SK-N-SH (cell line): Measurements from ENCODE around the gene ARID4A. TPM values are rescaled to one million over a fixed set of nuclear protein-coding genes. Genes with fewer than 3 reads are reported as not detected.

Experiments
- CTCF ChIA-PET: fragments of 300-600, 350-600 bp; formaldehyde crosslinking; extraction: SDS; loops from one replicate; lab custom pipeline; 2021; lab: Yijun Ruan, JAX
- POLR2A ChIA-PET: fragments of 350-600 bp; sonication (Branson Sonifier 250); formaldehyde crosslinking; extraction: SDS; loops from one replicate; lab custom pipeline; 2020; ENCODE audit warnings: antibody characterized with exemption, inconsistent platforms; lab: Yijun Ruan, JAX
- DNase-seq: peaks from one replicate; pipeline ENCODE4 v3.0.0; 2012
- H2AFZ ChIP-seq: fragments of 200-600 bp; sonication (generic); 2 replicates; pipeline ENCODE4 v1.8.1; 2016; ENCODE audit warnings: antibody characterized with exemption, mild to moderate bottlenecking, low read depth
- H3F3A ChIP-seq: fragments of 200-600 bp; sonication (generic); replicated peaks from 2 replicates; pipeline ENCODE3; 2016; ENCODE audit warnings: antibody characterized with exemption, mild to moderate bottlenecking; ENCODE audit not compliant: insufficient read depth
- H3K27ac ChIP-seq, 2 experiments: fragments of 200-500 bp in 1 of 2; fragments of 200-600 bp in 1 of 2; sonication (Bioruptor generic) in 1 of 2; sonication (generic), shearing (Covaris generic) in 1 of 2; 2 replicates each; pipeline versions ENCODE4 v1.5.1 to v1.6.1; 2014 to 2016; ENCODE audit warnings: low read depth in 2 of 2, inconsistent platforms in 1 of 2, low read length in 1 of 2, mild to moderate bottlenecking in 1 of 2, mixed read lengths in 1 of 2
- H3K27me3 ChIP-seq: fragments of 200-600 bp; sonication (generic), shearing (Covaris generic); 2 replicates; pipeline ENCODE4 v1.6.1; 2016; ENCODE audit warnings: mixed run types; ENCODE audit not compliant: insufficient read depth
- H3K36me3 ChIP-seq, 2 experiments: fragments of 200-500 bp in 1 of 2; fragments of 200-600 bp in 1 of 2; sonication (Bioruptor generic) in 1 of 2; sonication (generic) in 1 of 2; replicated peaks in 1 of 2; 2 replicates each; pipeline versions ENCODE3 to v1.5.1; 2014 to 2016; ENCODE audit warnings: low read length in 1 of 2, mild to moderate bottlenecking in 1 of 2; ENCODE audit not compliant: insufficient read depth in 2 of 2, control insufficient read depth in 1 of 2
- H3K4me1 ChIP-seq, 2 experiments: fragments of 200-500 bp in 1 of 2; fragments of 200-600 bp in 1 of 2; sonication (Bioruptor generic) in 1 of 2; sonication (generic), shearing (Covaris generic) in 1 of 2; 2 replicates each; pipeline versions ENCODE4 v1.5.1 to v1.6.1; 2014 to 2016; ENCODE audit warnings: low read depth in 1 of 2, low read length in 1 of 2, mixed run types in 1 of 2; ENCODE audit not compliant: insufficient read depth in 2 of 2, control insufficient read depth in 1 of 2
- H3K4me2 ChIP-seq: fragments of 200-600 bp; sonication (generic), shearing (Covaris generic); 2 replicates; pipeline ENCODE4 v1.6.1; 2017; ENCODE audit warnings: mixed run types
- H3K4me3 ChIP-seq, 2 experiments: fragments of 200-500 bp in 1 of 2; fragments of 200-600 bp in 1 of 2; sonication (Bioruptor generic) in 1 of 2; sonication (generic), shearing (Covaris generic) in 1 of 2; 2 replicates each; pipeline versions ENCODE4 v1.5.1 to v1.8.1; 2014 to 2016; ENCODE audit warnings: low read depth in 2 of 2, inconsistent platforms in 1 of 2, low read length in 1 of 2, mild to moderate bottlenecking in 1 of 2, mixed read lengths in 1 of 2, moderate library complexity in 1 of 2
- H3K79me2 ChIP-seq: fragments of 200-600 bp; sonication (generic); 2 replicates; pipeline ENCODE4 v1.8.1; 2017; ENCODE audit warnings: mild to moderate bottlenecking; ENCODE audit not compliant: insufficient read depth
- H3K9ac ChIP-seq: fragments of 200-600 bp; sonication (generic); 2 replicates; pipeline ENCODE4 v1.6.1; 2017; ENCODE audit warnings: mixed run types
- H3K9me2 ChIP-seq: fragments of 200-600 bp; sonication (generic); 2 replicates; pipeline ENCODE4 v1.6.1; 2017; ENCODE audit warnings: mixed run types
- H3K9me3 ChIP-seq: fragments of 200-600 bp; sonication (generic); 2 replicates; pipeline ENCODE4 v1.6.1; 2017; ENCODE audit warnings: mixed run types, mild to moderate bottlenecking, moderate library complexity
- H4K20me1 ChIP-seq: fragments of 200-600 bp; sonication (generic); 2 replicates; pipeline ENCODE4 v1.6.1; 2017; ENCODE audit warnings: mild to moderate bottlenecking, mixed run types; ENCODE audit not compliant: insufficient read depth
- CHD2 ChIP-seq: fragments of 150-350 bp; IDR thresholded peaks from 2 replicates; pipeline ENCODE4 v1.6.1; 2018; ENCODE audit warnings: low read length; ENCODE audit not compliant: partially characterized antibody
- EZH2phosphoT487 ChIP-seq: fragments of 200-600 bp; sonication (generic); IDR thresholded peaks from 2 replicates; pipeline ENCODE4 v1.6.1; 2017; ENCODE audit warnings: low read depth, mixed run types, mild to moderate bottlenecking, antibody characterized with exemption, moderate library complexity, borderline replicate concordance
- FOXM1 ChIP-seq: IDR thresholded peaks from 2 replicates; pipeline ENCODE4 v1.4.0; 2012; ENCODE audit warnings: low read depth, mild to moderate bottlenecking
- JUND ChIP-seq: IDR thresholded peaks from 2 replicates; pipeline ENCODE4 v1.4.0; 2012
- RAD21 ChIP-seq: IDR thresholded peaks from 2 replicates; pipeline ENCODE4 v1.6.1; 2012; ENCODE audit warnings: mild to moderate bottlenecking, low read length
- RCOR1 ChIP-seq: fragments of 150-350 bp; IDR thresholded peaks from 2 replicates; pipeline ENCODE4 v1.6.1; 2017; ENCODE audit warnings: antibody characterized with exemption, low read length
- RXRA ChIP-seq: IDR thresholded peaks from 2 replicates; pipeline ENCODE4 v1.4.0; 2012; ENCODE audit warnings: low read depth, mild to moderate bottlenecking, borderline replicate concordance
- SIN3A ChIP-seq: IDR thresholded peaks from 2 replicates; pipeline ENCODE4 v1.6.1; 2012; ENCODE audit warnings: low read depth, mild to moderate bottlenecking, low read length, moderate library complexity, borderline replicate concordance
- TAF1 ChIP-seq: IDR thresholded peaks from 2 replicates; pipeline ENCODE4 v1.6.1; 2012; ENCODE audit warnings: low read depth, mild to moderate bottlenecking, low read length, moderate library complexity, borderline replicate concordance
- TCF12 ChIP-seq: IDR thresholded peaks from 2 replicates; pipeline ENCODE4 v1.4.0; 2012
- YY1 ChIP-seq: IDR thresholded peaks from 2 replicates; pipeline ENCODE4 v1.4.0; 2012; ENCODE audit warnings: low read depth, mild to moderate bottlenecking
- polyA plus RNA-seq, 3 experiments: library from polyadenylated mRNA; depleted of rRNA; stranded (reverse); fragments of >200 nt; gene quantifications; 2 replicates each; pipeline ENCODE4 v1.2.3, GENCODE V29; 2012
- TF ChIP-seq, protein P1 (sequence below): IDR thresholded peaks from 2 replicates; pipeline ENCODE4 v1.4.0; 2012; ENCODE audit warnings: low read depth
- TF ChIP-seq, protein P2 (sequence below): fragments of 150-350 bp; IDR thresholded peaks from 2 replicates; pipeline ENCODE4 v1.6.1; 2016; ENCODE audit warnings: mild to moderate bottlenecking, low read depth, low read length
- TF ChIP-seq, protein P3 (sequence below): IDR thresholded peaks from 2 replicates; pipeline ENCODE4 v1.4.0; 2012; ENCODE audit warnings: low read depth, borderline replicate concordance
- TF ChIP-seq, protein P4 (sequence below): IDR thresholded peaks from 2 replicates; pipeline ENCODE4 v1.6.1; 2012; ENCODE audit warnings: mild to moderate bottlenecking, low read depth, low read length, moderate library complexity
- TF ChIP-seq, protein P5 (sequence below): IDR thresholded peaks from 2 replicates; pipeline ENCODE4 v1.4.0; 2012; ENCODE audit warnings: low read depth, borderline replicate concordance

The ARID4A gene
- polyA plus RNA-seq, 1 of the 3 experiments (the other 2 are of a cell fraction) = 4.6 TPM

DNA sequence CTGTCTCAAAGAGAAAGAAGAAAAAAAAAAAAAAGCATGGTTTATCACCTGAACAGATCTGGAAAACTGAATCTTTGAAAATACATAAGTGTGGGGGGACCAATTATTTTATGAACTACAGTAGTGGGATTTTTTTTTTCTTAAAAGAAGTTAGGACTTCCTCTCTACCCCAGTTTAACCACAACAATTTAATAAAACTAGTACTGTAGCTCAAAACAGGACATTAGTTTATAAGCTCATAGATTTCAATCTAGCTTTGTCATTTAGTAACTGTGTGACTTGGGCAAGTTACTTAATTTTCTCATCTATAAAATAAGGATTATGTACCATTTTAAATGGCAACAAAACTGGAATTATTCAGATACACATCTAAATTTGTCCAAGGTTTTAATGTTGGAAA is 23.5 kb upstream of the ARID4A start:
- peaks cover 46% of the 10 kb centered on the region for H3F3A ChIP-seq
- H3K79me2 ChIP-seq = peaks cover 98% of the 10 kb centered on the region
- H3K27ac ChIP-seq = peak overlapping the region in 1 of 2 experiments; percentile 43; a peak in 1 of 4 replicates
- H2AFZ ChIP-seq = no peak overlapping the region
- H3K4me1 ChIP-seq = peaks cover 0 to 9% of the 10 kb centered on the region in 2 experiments; a peak in 2 of 4 replicates
- ChIA-PET CTCF (interaction anchor here (0.7 kb wide), 1 partner anchor 124 kb away, joined by 3 read pairs; no protein-coding TSS in a partner anchor), POLR2A (no interaction called here)
- TF ChIP-seq YY1 (no peak), RCOR1 (no peak), SIN3A (no peak), TAF1 (no peak), JUND (no peak), CHD2 (no peak), FOXM1 (no peak), TCF12 (no peak), RAD21 (no peak), RXRA (no peak), EZH2phosphoT487 (no peak)
- TF ChIP-seq, protein P1, sequence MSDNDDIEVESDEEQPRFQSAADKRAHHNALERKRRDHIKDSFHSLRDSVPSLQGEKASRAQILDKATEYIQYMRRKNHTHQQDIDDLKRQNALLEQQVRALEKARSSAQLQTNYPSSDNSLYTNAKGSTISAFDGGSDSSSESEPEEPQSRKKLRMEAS = no peak
- TF ChIP-seq, protein P2, sequence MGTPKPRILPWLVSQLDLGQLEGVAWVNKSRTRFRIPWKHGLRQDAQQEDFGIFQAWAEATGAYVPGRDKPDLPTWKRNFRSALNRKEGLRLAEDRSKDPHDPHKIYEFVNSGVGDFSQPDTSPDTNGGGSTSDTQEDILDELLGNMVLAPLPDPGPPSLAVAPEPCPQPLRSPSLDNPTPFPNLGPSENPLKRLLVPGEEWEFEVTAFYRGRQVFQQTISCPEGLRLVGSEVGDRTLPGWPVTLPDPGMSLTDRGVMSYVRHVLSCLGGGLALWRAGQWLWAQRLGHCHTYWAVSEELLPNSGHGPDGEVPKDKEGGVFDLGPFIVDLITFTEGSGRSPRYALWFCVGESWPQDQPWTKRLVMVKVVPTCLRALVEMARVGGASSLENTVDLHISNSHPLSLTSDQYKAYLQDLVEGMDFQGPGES = no peak
- TF ChIP-seq, protein P3, sequence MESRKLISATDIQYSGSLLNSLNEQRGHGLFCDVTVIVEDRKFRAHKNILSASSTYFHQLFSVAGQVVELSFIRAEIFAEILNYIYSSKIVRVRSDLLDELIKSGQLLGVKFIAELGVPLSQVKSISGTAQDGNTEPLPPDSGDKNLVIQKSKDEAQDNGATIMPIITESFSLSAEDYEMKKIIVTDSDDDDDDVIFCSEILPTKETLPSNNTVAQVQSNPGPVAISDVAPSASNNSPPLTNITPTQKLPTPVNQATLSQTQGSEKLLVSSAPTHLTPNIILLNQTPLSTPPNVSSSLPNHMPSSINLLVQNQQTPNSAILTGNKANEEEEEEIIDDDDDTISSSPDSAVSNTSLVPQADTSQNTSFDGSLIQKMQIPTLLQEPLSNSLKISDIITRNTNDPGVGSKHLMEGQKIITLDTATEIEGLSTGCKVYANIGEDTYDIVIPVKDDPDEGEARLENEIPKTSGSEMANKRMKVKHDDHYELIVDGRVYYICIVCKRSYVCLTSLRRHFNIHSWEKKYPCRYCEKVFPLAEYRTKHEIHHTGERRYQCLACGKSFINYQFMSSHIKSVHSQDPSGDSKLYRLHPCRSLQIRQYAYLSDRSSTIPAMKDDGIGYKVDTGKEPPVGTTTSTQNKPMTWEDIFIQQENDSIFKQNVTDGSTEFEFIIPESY = no peak
- TF ChIP-seq, protein P4, sequence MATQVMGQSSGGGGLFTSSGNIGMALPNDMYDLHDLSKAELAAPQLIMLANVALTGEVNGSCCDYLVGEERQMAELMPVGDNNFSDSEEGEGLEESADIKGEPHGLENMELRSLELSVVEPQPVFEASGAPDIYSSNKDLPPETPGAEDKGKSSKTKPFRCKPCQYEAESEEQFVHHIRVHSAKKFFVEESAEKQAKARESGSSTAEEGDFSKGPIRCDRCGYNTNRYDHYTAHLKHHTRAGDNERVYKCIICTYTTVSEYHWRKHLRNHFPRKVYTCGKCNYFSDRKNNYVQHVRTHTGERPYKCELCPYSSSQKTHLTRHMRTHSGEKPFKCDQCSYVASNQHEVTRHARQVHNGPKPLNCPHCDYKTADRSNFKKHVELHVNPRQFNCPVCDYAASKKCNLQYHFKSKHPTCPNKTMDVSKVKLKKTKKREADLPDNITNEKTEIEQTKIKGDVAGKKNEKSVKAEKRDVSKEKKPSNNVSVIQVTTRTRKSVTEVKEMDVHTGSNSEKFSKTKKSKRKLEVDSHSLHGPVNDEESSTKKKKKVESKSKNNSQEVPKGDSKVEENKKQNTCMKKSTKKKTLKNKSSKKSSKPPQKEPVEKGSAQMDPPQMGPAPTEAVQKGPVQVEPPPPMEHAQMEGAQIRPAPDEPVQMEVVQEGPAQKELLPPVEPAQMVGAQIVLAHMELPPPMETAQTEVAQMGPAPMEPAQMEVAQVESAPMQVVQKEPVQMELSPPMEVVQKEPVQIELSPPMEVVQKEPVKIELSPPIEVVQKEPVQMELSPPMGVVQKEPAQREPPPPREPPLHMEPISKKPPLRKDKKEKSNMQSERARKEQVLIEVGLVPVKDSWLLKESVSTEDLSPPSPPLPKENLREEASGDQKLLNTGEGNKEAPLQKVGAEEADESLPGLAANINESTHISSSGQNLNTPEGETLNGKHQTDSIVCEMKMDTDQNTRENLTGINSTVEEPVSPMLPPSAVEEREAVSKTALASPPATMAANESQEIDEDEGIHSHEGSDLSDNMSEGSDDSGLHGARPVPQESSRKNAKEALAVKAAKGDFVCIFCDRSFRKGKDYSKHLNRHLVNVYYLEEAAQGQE = no peak
- TF ChIP-seq, protein P5, sequence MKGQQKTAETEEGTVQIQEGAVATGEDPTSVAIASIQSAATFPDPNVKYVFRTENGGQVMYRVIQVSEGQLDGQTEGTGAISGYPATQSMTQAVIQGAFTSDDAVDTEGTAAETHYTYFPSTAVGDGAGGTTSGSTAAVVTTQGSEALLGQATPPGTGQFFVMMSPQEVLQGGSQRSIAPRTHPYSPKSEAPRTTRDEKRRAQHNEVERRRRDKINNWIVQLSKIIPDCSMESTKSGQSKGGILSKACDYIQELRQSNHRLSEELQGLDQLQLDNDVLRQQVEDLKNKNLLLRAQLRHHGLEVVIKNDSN = no peak
- H4K20me1 ChIP-seq = peaks cover 38% of the 10 kb centered on the region
- H3K9ac ChIP-seq = no peak overlapping the region
- H3K27me3 ChIP-seq = no peaks in the 10 kb centered on the region
- DNase-seq = no peak
- no peak overlapping the region for H3K4me3 ChIP-seq
- H3K4me2 ChIP-seq = no peak overlapping the region
- H3K9me3 ChIP-seq = no peaks in the 10 kb centered on the region
- H3K9me2 ChIP-seq = no peaks in the 10 kb centered on the region
- peaks cover 41 to 89% of the 10 kb centered on the region in 2 experiments for H3K36me3 ChIP-seq
